Stimulated activated effector memory CD8-positive, alpha-beta T cell treated with anti-CD3 and anti-CD28 coated beads, Interleukin-12 subunit alpha, Interleukin-12 subunit beta, amount 100 ng/mL, for 72 hours (primary cell): ENCODE data around the gene APOL1.
"Not testable (repeated sequence)": the region's sequence is repeated elsewhere in the genome, so short reads cannot be mapped to it uniquely, and the experiment has no call there.

ENCODE experiments used
- ATAC-seq: fragments of 150-1000 bp; cut with Tn5 transposase; 2 replicates; pipeline ENCODE4 v1.10.0; 2021
- DNase-seq, 2 donors: peaks; one replicate each; pipeline ENCODE4 v3.0.0; 2021 to 2022; ENCODE audit warnings: low spot score in 2 of 2
- H3K27ac Mint-ChIP-seq: one replicate; pipeline ENCODE4 v1.8.0; 2022; ENCODE audit warnings: mild to moderate bottlenecking, mixed read lengths
- H3K36me3 Mint-ChIP-seq: one replicate; pipeline ENCODE4 v1.8.0; 2022; ENCODE audit warnings: mild to moderate bottlenecking, mixed read lengths
- H3K4me1 Mint-ChIP-seq: one replicate; pipeline ENCODE4 v1.8.0; 2022; ENCODE audit warnings: mixed read lengths
- H3K4me3 Mint-ChIP-seq: one replicate; pipeline ENCODE4 v1.8.0; 2022; ENCODE audit warnings: mild to moderate bottlenecking, mixed read lengths
- H3K9me3 Mint-ChIP-seq: one replicate; pipeline ENCODE4 v1.8.0; 2022; ENCODE audit warnings: mixed read lengths

Gene APOL1

GRCh38 chr22:36263216-36263673, 10.3 kb downstream of the APOL1 start:
- not testable (repeated sequence) for ATAC-seq, DNase-seq, H3K9me3 Mint-ChIP-seq, H3K4me3 Mint-ChIP-seq
- Mint-ChIP-seq H3K4me1 (peaks cover 18% of the 10 kb centered on the region), H3K36me3 (peaks cover 99% of the 10 kb centered on the region), H3K27ac (peak overlapping the region; percentile 68)

- DNase-seq, H3K27ac Mint-ChIP-seq, H3K4me1 Mint-ChIP-seq, ATAC-seq, H3K4me3 Mint-ChIP-seq, H3K9me3 Mint-ChIP-seq: not testable (repeated sequence)
- peaks cover 95% of the 10 kb centered on the region for H3K36me3 Mint-ChIP-seq
Measured at GRCh38 chr22:36263886-36264664, 11.1 kb downstream of the APOL1 start.

GRCh38 chr22:36267058-36267457, 14.1 kb downstream of the APOL1 start:
- no peak overlapping the region for H3K4me3 Mint-ChIP-seq
- peaks cover 10% of the 10 kb centered on the region for H3K4me1 Mint-ChIP-seq
- H3K36me3 Mint-ChIP-seq: peaks cover 65% of the 10 kb centered on the region
- no peak overlapping the region for H3K27ac Mint-ChIP-seq
- DNase-seq (no peak), ATAC-seq (no peak)
- H3K9me3 Mint-ChIP-seq: no peaks in the 10 kb centered on the region

GRCh38 chr22:36267896-36268485, 15.1 kb downstream of the APOL1 start:
- Mint-ChIP-seq H3K36me3 (peaks cover 55% of the 10 kb centered on the region), H3K27ac (peak overlapping the region; percentile 17), H3K9me3 (no peaks in the 10 kb centered on the region), H3K4me1 (peaks cover 6% of the 10 kb centered on the region), H3K4me3 (no peak overlapping the region)
- ATAC-seq (peak; percentile 13), DNase-seq (no peak)

GRCh38 chr22:36271231-36271630, 18.3 kb downstream of the APOL1 start:
- not testable (repeated sequence) for H3K4me3 Mint-ChIP-seq

GRCh38 chr22:36271951-36272350, 19.0 kb downstream of the APOL1 start:
- not testable (repeated sequence) for H3K4me3 Mint-ChIP-seq, DNase-seq, ATAC-seq, H3K9me3 Mint-ChIP-seq
- Mint-ChIP-seq H3K36me3 (peaks cover 22% of the 10 kb centered on the region), H3K27ac (peak overlapping the region; percentile 34), H3K4me1 (peaks cover 20% of the 10 kb centered on the region)

More at GRCh38 chr22:36271231-36271630, 18.3 kb downstream of the APOL1 start:
- not testable (repeated sequence) for H3K9me3 Mint-ChIP-seq, DNase-seq, H3K27ac Mint-ChIP-seq, ATAC-seq
- Mint-ChIP-seq H3K4me1 (peaks cover 19% of the 10 kb centered on the region), H3K36me3 (peaks cover 29% of the 10 kb centered on the region)

- H3K36me3 Mint-ChIP-seq: peaks cover 23% of the 10 kb centered on the region
- H3K4me3 Mint-ChIP-seq: no peak overlapping the region
- ATAC-seq (no peak), DNase-seq (no peak)
- H3K4me1 Mint-ChIP-seq: peaks cover 34% of the 10 kb centered on the region
- H3K9me3 Mint-ChIP-seq: no peaks in the 10 kb centered on the region
- peak overlapping the region; percentile 13 for H3K27ac Mint-ChIP-seq
Measured at GRCh38 chr22:36274531-36274930, 21.6 kb downstream of the APOL1 start.

GRCh38 chr22:36277482-36278291, 24.8 kb downstream of the APOL1 start:
- Mint-ChIP-seq H3K27ac (peak overlapping the region; percentile 62), H3K4me3 (no peak overlapping the region), H3K36me3 (peaks cover 55% of the 10 kb centered on the region), H3K4me1 (peaks cover 31% of the 10 kb centered on the region), H3K9me3 (no peaks in the 10 kb centered on the region)
- DNase-seq: peak; percentile 37 to 72
- peak; percentile 81 for ATAC-seq

- Mint-ChIP-seq H3K9me3 (no peaks in the 10 kb centered on the region), H3K36me3 (peaks cover 65% of the 10 kb centered on the region), H3K4me3 (no peak overlapping the region), H3K27ac (peak overlapping the region; percentile 6), H3K4me1 (peaks cover 24% of the 10 kb centered on the region)
- DNase-seq: no peak
- ATAC-seq: no peak
Measured at GRCh38 chr22:36279219-36279666, 26.3 kb downstream of the APOL1 start.

- H3K27ac Mint-ChIP-seq: peak overlapping the region; percentile 6
Measured at GRCh38 chr22:36280379-36280778, 27.4 kb downstream of the APOL1 start.

GRCh38 chr22:36281781-36282327, 28.9 kb downstream of the APOL1 start:
- Mint-ChIP-seq H3K36me3 (peaks cover 91% of the 10 kb centered on the region), H3K27ac (peak overlapping the region; percentile 82), H3K4me3 (no peak overlapping the region), H3K9me3 (no peaks in the 10 kb centered on the region), H3K4me1 (peaks cover 24% of the 10 kb centered on the region)
- DNase-seq: no peak
- ATAC-seq: no peak

More at GRCh38 chr22:36280379-36280778, 27.4 kb downstream of the APOL1 start:
- no peak for ATAC-seq
- Mint-ChIP-seq H3K36me3 (peaks cover 77% of the 10 kb centered on the region), H3K9me3 (no peaks in the 10 kb centered on the region), H3K4me1 (peaks cover 18% of the 10 kb centered on the region), H3K4me3 (no peak overlapping the region)
- DNase-seq: no peak

GRCh38 chr22:36282328-36282831, 29.4 kb downstream of the APOL1 start:
- Mint-ChIP-seq H3K27ac (peak overlapping the region; percentile 20), H3K36me3 (peaks cover 97% of the 10 kb centered on the region), H3K4me3 (no peak overlapping the region), H3K4me1 (peaks cover 24% of the 10 kb centered on the region), H3K9me3 (no peaks in the 10 kb centered on the region)
- ATAC-seq: no peak
- no peak for DNase-seq

GRCh38 chr22:36284171-36284571, 31.2 kb downstream of the APOL1 start:
- H3K9me3 Mint-ChIP-seq: no peaks in the 10 kb centered on the region
- ATAC-seq (no peak), DNase-seq (no peak)
- peaks cover 23% of the 10 kb centered on the region for H3K4me1 Mint-ChIP-seq
- H3K36me3 Mint-ChIP-seq: peaks cover 100% of the 10 kb centered on the region
- H3K27ac Mint-ChIP-seq: peak overlapping the region; percentile 33
- no peak overlapping the region for H3K4me3 Mint-ChIP-seq

- Mint-ChIP-seq H3K4me1 (peaks cover 31% of the 10 kb centered on the region), H3K27ac (peak overlapping the region; percentile 33), H3K4me3 (no peak overlapping the region), H3K9me3 (no peaks in the 10 kb centered on the region), H3K36me3 (peaks cover 100% of the 10 kb centered on the region)
- no peak for ATAC-seq
- no peak for DNase-seq
Measured at GRCh38 chr22:36285017-36285416, 32.1 kb downstream of the APOL1 start.

GRCh38 chr22:36285545-36285944, 32.6 kb downstream of the APOL1 start:
- Mint-ChIP-seq H3K4me3 (no peak overlapping the region), H3K4me1 (peaks cover 33% of the 10 kb centered on the region), H3K36me3 (peaks cover 100% of the 10 kb centered on the region), H3K27ac (peak overlapping the region; percentile 33), H3K9me3 (no peaks in the 10 kb centered on the region)
- ATAC-seq: no peak
- DNase-seq: no peak
